LoVo (cell line): Measurements from ENCODE around the gene ZNF667.

Experiments used
- DNase-seq: peaks from one replicate; pipeline ENCODE4 v3.0.0-alpha.2; 2016; ENCODE audit warnings: low spot score

Gene ZNF667

GRCh38 chr19:56476651-56477428 lies at the start of gene ZNF667:
Gene ZNF667, minus strand, starts transcription at chr19:56477345. Its CDS starts 14,975 bp downstream, at chr19:56462370.
- no peak for DNase-seq

- no peak for DNase-seq
These were observed 48.2 kb upstream of the ZNF667 start for GRCh38 chr19:56525214-56525860.

GRCh38 chr19:56508290-56508778 lies 31.2 kb upstream of the ZNF667 start:
- DNase-seq: no peak

- no peak for DNase-seq
These were observed 30.5 kb upstream of the ZNF667 start, which contains the start of gene ZNF471 for GRCh38 chr19:56507446-56508289. Gene ZNF471, plus strand, starts transcription at chr19:56507855. Its CDS starts 3,717 bp downstream, at chr19:56511572.

- DNase-seq: no peak
These were observed 27.4 kb upstream of the ZNF667 start for GRCh38 chr19:56504581-56504980.

- no peak for DNase-seq
These were observed 14.3 kb upstream of the ZNF667 start for GRCh38 chr19:56491399-56491798.

GRCh38 chr19:56477429-56478338 lies 539 bp upstream of the ZNF667 start:
- no peak for DNase-seq

GRCh38 chr19:56476093-56476492 lies 1.1 kb downstream of the ZNF667 start:
- no peak for DNase-seq

- no peak for DNase-seq
These were observed 2.8 kb downstream of the ZNF667 start for GRCh38 chr19:56474308-56474707.

GRCh38 chr19:56441206-56441792 lies 35.8 kb downstream of the ZNF667 start:
- DNase-seq: no peak

GRCh38 chr19:56423985-56424353 lies 53.2 kb downstream of the ZNF667 start:
- no peak for DNase-seq

- DNase-seq: no peak
These were observed 53.7 kb downstream of the ZNF667 start for GRCh38 chr19:56423276-56423984.

- DNase-seq: no peak
These were observed 72.1 kb downstream of the ZNF667 start for GRCh38 chr19:56405062-56405461.

- DNase-seq: no peak
These were observed 72.5 kb downstream of the ZNF667 start for GRCh38 chr19:56404705-56405056.

GRCh38 chr19:56403764-56404704 lies 73.1 kb downstream of the ZNF667 start, which contains the start of gene ZNF583:
Gene ZNF583, plus strand, starts transcription at chr19:56404332. Its CDS starts 2,783 bp downstream, at chr19:56407115.
- no peak for DNase-seq

- no peak for DNase-seq
These were observed 73.9 kb downstream of the ZNF667 start for GRCh38 chr19:56403261-56403660.

GRCh38 chr19:56400485-56400884 lies 76.7 kb downstream of the ZNF667 start:
- no peak for DNase-seq

- DNase-seq: no peak
These were observed 78.3 kb downstream of the ZNF667 start for GRCh38 chr19:56398809-56399208.
